Measurements from ENCODE around the gene HIGD1B. TPM values are rescaled to one million over a fixed set of nuclear protein-coding genes. Genes with fewer than 3 reads are reported as not detected.
A peak's percentile ranks its signal among the peaks of the same experiment; 100 is the strongest.

HIGD1B gene
- total RNA-seq, 1 donor from 2014 or later, result not detected

GRCh38 chr17:44875761-44876160 lies 28.1 kb downstream of the HIGD1B start:
- DNase-seq (ENCODE audit: low spot score) (no peak), ATAC-seq (no peak)

DNA sequence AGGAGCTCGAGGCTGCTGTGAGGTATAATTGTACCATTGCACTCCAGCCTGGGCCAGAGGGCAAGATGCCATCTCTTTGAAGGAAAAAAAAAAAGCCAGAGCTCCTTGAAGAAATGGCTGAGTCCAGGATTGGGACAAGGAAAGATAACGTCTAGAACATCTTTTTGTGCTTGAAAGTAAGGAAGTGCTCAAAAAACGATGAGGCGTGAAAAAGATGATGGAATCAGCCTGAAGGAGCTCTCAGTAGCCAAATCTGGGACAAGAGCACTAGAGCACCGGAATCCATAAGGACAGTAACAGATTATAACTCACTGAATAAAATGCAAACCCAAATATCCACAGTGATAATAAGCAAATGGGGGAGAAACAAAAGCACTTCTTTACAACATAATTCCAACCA lies 29.4 kb downstream of the HIGD1B start:
- DNase-seq (ENCODE audit: low spot score) (no peak), ATAC-seq (no peak)

DNA sequence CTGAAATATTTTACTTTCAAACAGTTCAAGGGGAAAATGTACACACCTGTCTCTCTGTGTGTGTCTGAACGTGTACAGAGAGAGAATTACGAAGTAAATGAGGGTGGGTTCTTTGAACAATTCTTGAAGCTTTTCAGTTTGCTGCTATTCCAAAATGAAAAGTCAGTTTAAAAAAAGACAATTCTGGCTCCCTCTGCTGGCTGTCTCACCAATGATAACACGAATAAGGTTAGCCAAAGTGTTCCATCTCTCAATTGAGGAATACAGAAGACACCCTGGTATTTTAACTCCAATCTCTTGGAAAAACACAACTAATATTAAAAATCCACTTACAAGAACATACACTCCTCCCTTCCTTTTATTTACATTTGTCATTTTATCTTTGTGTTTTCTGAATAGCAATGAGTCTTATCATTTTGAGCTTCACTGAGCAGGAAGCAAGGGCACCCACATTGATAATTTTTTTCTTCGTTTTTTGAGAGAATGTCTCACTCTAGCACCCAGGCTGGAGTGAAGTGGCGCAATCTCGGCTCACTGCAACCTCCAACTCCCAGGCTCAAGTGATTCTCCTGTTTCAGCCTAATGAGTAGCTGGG lies 31.0 kb downstream of the HIGD1B start:
- ATAC-seq (peak; percentile 66), DNase-seq (ENCODE audit: low spot score) (no peak)

GRCh38 chr17:44879376-44879775 lies 31.7 kb downstream of the HIGD1B start:
- DNase-seq (ENCODE audit: low spot score) (no peak), ATAC-seq (no peak)

DNA sequence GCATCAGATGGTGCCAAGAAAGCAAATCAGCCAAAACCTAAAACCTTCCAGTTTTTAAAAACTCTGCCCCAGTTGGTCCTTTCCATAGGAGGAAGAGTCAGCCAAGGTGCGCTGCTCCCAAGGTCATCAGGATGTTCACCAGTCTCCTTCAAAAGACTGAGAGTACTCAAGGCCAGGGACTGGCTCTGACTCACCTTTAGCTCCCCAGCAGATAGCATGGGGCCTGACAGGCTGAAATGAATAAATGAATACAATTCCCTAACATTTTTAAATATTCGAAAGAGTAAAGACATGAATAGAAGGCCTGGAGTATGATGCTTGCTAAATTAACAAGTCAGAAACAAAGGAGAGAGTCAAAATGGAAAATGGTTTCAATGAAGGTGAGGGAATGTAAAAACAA lies 32.4 kb downstream of the HIGD1B start:
- no peak for ATAC-seq
- DNase-seq (ENCODE audit: low spot score), result no peak

GRCh38 chr17:44881145-44881544 lies 33.5 kb downstream of the HIGD1B start:
- no peak for ATAC-seq

GRCh38 chr17:44884941-44885340 lies 37.3 kb downstream of the HIGD1B start:
- ATAC-seq (no peak), DNase-seq (ENCODE audit: low spot score) (no peak)

More at GRCh38 chr17:44881145-44881544, 33.5 kb downstream of the HIGD1B start:
- no peak for DNase-seq (ENCODE audit: low spot score)

- no peak for ATAC-seq
- DNase-seq (ENCODE audit: low spot score), result no peak
Measured at GRCh38 chr17:44887016-44887415, 39.3 kb downstream of the HIGD1B start.

- no peak for ATAC-seq
- DNase-seq (ENCODE audit: low spot score), result no peak
Measured at GRCh38 chr17:44887971-44888954, 40.6 kb downstream of the HIGD1B start.

DNA sequence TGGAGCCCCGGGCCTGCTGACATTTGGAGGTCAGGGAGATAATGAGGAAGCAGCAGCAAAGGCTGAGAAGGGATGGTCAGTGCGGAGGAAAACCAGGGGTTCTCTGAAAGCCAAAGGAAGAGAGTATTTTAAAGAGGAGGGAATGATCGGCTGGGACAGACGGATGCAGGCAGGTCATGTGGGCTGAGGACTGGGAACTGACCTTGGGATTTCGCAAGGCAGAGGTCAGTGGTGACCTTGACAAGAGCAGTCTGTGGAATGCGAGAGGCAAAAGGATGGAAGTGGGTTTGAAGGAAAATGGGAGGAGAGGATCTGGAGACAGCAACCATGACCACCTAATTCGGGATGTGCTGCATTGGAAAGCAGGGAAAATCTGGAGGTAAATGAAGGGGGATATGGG lies 41.3 kb downstream of the HIGD1B start:
- no peak for DNase-seq (ENCODE audit: low spot score)
- peak; percentile 58 for ATAC-seq

- DNase-seq (ENCODE audit: low spot score) (no peak), ATAC-seq (no peak)
Measured at GRCh38 chr17:44892250-44892649, 44.6 kb downstream of the HIGD1B start.

DNA sequence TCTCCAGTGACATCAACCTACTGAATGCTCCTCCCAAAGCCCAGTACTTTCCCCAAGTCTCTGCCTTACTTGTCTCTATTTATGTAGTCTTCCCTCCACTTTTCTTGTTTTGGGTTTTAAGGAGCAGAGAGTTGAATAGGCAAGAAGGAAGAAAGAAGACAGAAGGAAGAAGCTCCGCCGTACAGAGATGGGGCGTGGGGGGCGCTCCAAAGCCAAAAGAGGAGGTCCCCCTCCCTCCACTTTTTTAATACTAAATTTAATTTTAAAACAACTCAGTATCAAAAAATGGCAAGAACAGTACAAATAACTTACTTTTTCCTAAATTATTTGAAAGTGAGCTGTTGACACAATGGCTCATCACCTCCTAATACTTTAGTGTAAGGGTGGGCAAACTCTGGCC lies 47.0 kb downstream of the HIGD1B start:
- ATAC-seq, result no peak

DNA sequence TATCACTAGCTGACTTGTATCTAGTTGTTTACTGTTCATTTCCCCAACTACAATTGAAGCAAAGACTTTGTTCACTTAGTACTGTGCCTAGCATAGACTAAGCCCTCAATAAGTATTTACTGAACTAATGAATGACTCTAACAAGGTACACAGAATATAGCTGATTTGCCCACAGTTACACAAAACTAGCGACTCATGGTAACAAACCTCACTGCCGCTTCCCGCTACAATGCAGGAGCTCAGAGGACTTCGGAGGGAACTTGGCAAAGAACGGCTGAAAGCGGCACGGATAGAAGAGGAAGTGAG lies 51.0 kb downstream of the HIGD1B start:
- ATAC-seq (peak; percentile 61), DNase-seq (ENCODE audit: low spot score) (no peak)

More for the DNA sequence above, 47.0 kb downstream of the HIGD1B start:
- DNase-seq (ENCODE audit: low spot score), result no peak

- ATAC-seq (peak; percentile 94), DNase-seq (ENCODE audit: low spot score) (peak; percentile 91)
Measured at GRCh38 chr17:44899074-44899782, 51.5 kb downstream of the HIGD1B start, which contains the start of gene EFTUD2. Gene EFTUD2, minus strand, starts transcription at chr17:44899445. Its CDS starts 4,924 bp downstream, at chr17:44894521.

Other genes starting within 250 kb of the HIGD1B start
- gene MEIOC, start 191.4 kb upstream of the HIGD1B start, total RNA-seq, result not detected
- 5.6 TPM for gene CCDC43, start 158.1 kb upstream of the HIGD1B start, total RNA-seq
- gene DBF4B, start 139.2 kb upstream of the HIGD1B start, total RNA-seq, result 1.7 TPM
- 0.13 TPM for gene ADAM11, start 88.9 kb upstream of the HIGD1B start, total RNA-seq
- 0.53 TPM for gene GJC1, start 17.6 kb upstream of the HIGD1B start, total RNA-seq
- 33.8 TPM for gene EFTUD2, start 51.6 kb downstream of the HIGD1B start, total RNA-seq
- 0.23 TPM for gene GFAP, start 67.6 kb downstream of the HIGD1B start, total RNA-seq
- 0.25 TPM for gene KIF18B, start 99.9 kb downstream of the HIGD1B start, total RNA-seq
- gene C1QL1, start 120.4 kb downstream of the HIGD1B start, total RNA-seq, result 0.13 TPM
- gene DCAKD, start 203.7 kb downstream of the HIGD1B start, total RNA-seq, result 19.3 TPM
- 77.0 TPM for gene NMT1, start 213.4 kb downstream of the HIGD1B start, total RNA-seq

Measured in left lobe of liver (tissue), 2 donors.